ENCODE data around the gene MRTFB. TPM values are rescaled to one million over a fixed set of nuclear protein-coding genes. Genes with fewer than 3 reads are reported as not detected.
"Not testable (repeated sequence)": the region's sequence is repeated elsewhere in the genome, so short reads cannot be mapped to it uniquely, and the experiment has no call there.

The MRTFB gene
- 10 to 100 TPM; 12.7 to 20.4 (median 14.8) TPM for total RNA-seq

GRCh38 chr16:14070877-14071575 lies at the start of gene MRTFB:
TSS of gene MRTFB (plus strand) at chr16:14071319. CDS start at chr16:14140607, 69,288 bp downstream.
- peak within 1 kb of the TSS; percentile 76 to 91 (median 86) for H3K27ac ChIP-seq
- in situ Hi-C loops (cut with MboI; ENCODE audit: low sequenced_read_pairs in 4 of 4) = no loop called here
- H3K36me3 ChIP-seq = no peaks in the 10 kb centered on the region
- peak; percentile 90 to 94 for ATAC-seq
- peak; percentile 41 to 63 for DNase-seq
- TF ChIP-seq CTCF (IDR thresholded peaks at IDR 0.05 in 4 of 5, conservative IDR thresholded peaks at IDR 0.05 in 1 of 5) (no peak), POLR2A (IDR thresholded peaks at IDR 0.05) (peak; percentile 67 to 80)
- intact Hi-C loops (cut with DNase I; ENCODE audit: low total_unique reads) = loop anchor here (2.0 to 10.0 kb wide), 3 partner anchors 46 to 148 kb away; no protein-coding TSS in a partner anchor
- H3K4me3 ChIP-seq = peak within 1 kb of the TSS; percentile 75 to 96 (median 89)
- H3K9me3 ChIP-seq = no peaks in the 10 kb centered on the region
- H3K27me3 ChIP-seq = no peaks in the 10 kb centered on the region
- peaks cover 10 to 20% of the 10 kb centered on the region in 2 donors for H3K4me1 ChIP-seq

- in situ Hi-C loops (cut with MboI; ENCODE audit: low sequenced_read_pairs in 4 of 4) = not testable (repeated sequence)
- intact Hi-C loops (cut with DNase I; ENCODE audit: low total_unique reads) = loop anchor here (10.0 kb wide), 1 partner anchor 51 kb away; the partner anchor contains the start of gene MRTFB
Measured at GRCh38 chr16:14023526-14023925, 47.6 kb upstream of the MRTFB start.

GRCh38 chr16:14024283-14024682 lies 46.8 kb upstream of the MRTFB start:
- no peaks in the 10 kb centered on the region for H3K9me3 ChIP-seq
- peak; percentile 67 to 83 for ATAC-seq
- TF ChIP-seq POLR2A (IDR thresholded peaks at IDR 0.05) = no peak
- no peak for TF ChIP-seq CTCF (IDR thresholded peaks at IDR 0.05 in 4 of 5, conservative IDR thresholded peaks at IDR 0.05 in 1 of 5)
- H3K4me1 ChIP-seq = peaks cover 29 to 38% of the 10 kb centered on the region in 2 donors
- H3K4me3 ChIP-seq = no peak overlapping the region
- in situ Hi-C loops (cut with MboI; ENCODE audit: low sequenced_read_pairs in 4 of 4) = no loop called here
- intact Hi-C loops (cut with DNase I; ENCODE audit: low total_unique reads) = loop anchor here (10.0 kb wide), 1 partner anchor 51 kb away; the partner anchor contains the start of gene MRTFB
- no peaks in the 10 kb centered on the region for H3K27me3 ChIP-seq
- H3K27ac ChIP-seq = peak overlapping the region in 3 of 4 donors; percentile 58 to 74 (median 65)
- DNase-seq = no peak
- no peaks in the 10 kb centered on the region for H3K36me3 ChIP-seq

More at GRCh38 chr16:14023526-14023925, 47.6 kb upstream of the MRTFB start:
- Histone ChIP-seq H3K4me1 (peaks cover 26 to 33% of the 10 kb centered on the region in 2 donors), H3K27ac (peak overlapping the region in 3 of 4 donors; percentile 58 to 74 (median 65))
- ATAC-seq, H3K36me3 ChIP-seq, H3K9me3 ChIP-seq, DNase-seq, H3K27me3 ChIP-seq, H3K4me3 ChIP-seq: not testable (repeated sequence)

GRCh38 chr16:14026572-14027285 lies 44.4 kb upstream of the MRTFB start:
- TF ChIP-seq CTCF (IDR thresholded peaks at IDR 0.05 in 4 of 5, conservative IDR thresholded peaks at IDR 0.05 in 1 of 5) = no peak
- no peak for TF ChIP-seq POLR2A (IDR thresholded peaks at IDR 0.05)
- H3K27me3 ChIP-seq = no peaks in the 10 kb centered on the region
- no peaks in the 10 kb centered on the region for H3K36me3 ChIP-seq
- peaks cover 36 to 38% of the 10 kb centered on the region in 2 donors for H3K4me1 ChIP-seq
- intact Hi-C loops (cut with DNase I; ENCODE audit: low total_unique reads) = loop anchor here (10.0 kb wide), 1 partner anchor 48 kb away; the partner anchor contains the start of gene MRTFB
- peak overlapping the region in 2 of 4 donors; percentile 70 to 73 for H3K27ac ChIP-seq
- no peak overlapping the region for H3K4me3 ChIP-seq
- DNase-seq (no peak), ATAC-seq (no peak)
- in situ Hi-C loops (cut with MboI; ENCODE audit: low sequenced_read_pairs in 4 of 4) = no loop called here
- no peaks in the 10 kb centered on the region for H3K9me3 ChIP-seq

GRCh38 chr16:14028202-14028601 lies 42.9 kb upstream of the MRTFB start:
- TF ChIP-seq POLR2A (IDR thresholded peaks at IDR 0.05) = peak in 1 of 2 donors; percentile 42
- no peak for TF ChIP-seq CTCF (IDR thresholded peaks at IDR 0.05 in 4 of 5, conservative IDR thresholded peaks at IDR 0.05 in 1 of 5)
- H3K4me1 ChIP-seq = peaks cover 36 to 38% of the 10 kb centered on the region in 2 donors
- H3K9me3 ChIP-seq = no peaks in the 10 kb centered on the region
- ATAC-seq = peak; percentile 89 to 92
- no peaks in the 10 kb centered on the region for H3K27me3 ChIP-seq
- H3K4me3 ChIP-seq = no peak overlapping the region
- peak; percentile 70 to 86 for DNase-seq
- H3K27ac ChIP-seq = peak overlapping the region; percentile 66 to 74 (median 72)
- H3K36me3 ChIP-seq = no peaks in the 10 kb centered on the region
- in situ Hi-C loops (cut with MboI; ENCODE audit: low sequenced_read_pairs in 4 of 4) = no loop called here
- intact Hi-C loops (cut with DNase I; ENCODE audit: low total_unique reads) = loop anchor here (10.0 kb wide), 1 partner anchor 47 kb away; the partner anchor contains the start of gene MRTFB

All from gastrocnemius medialis (tissue), 4 donors.